ENCODE data around the gene NUP37. TPM values are rescaled to one million over a fixed set of nuclear protein-coding genes. Genes with fewer than 3 reads are reported as not detected.
"Not testable (repeated sequence)": the region's sequence is repeated elsewhere in the genome, so short reads cannot be mapped to it uniquely, and the experiment has no call there.

Gene NUP37
- total RNA-seq, 3 donors from 2014 or later: 13.7 to 25.9 (median 22.6) TPM

GRCh38 chr12:102093319-102093718 is 26.6 kb downstream of the NUP37 start:
- Histone ChIP-seq H3K4me3 (no peak overlapping the region), H3K9me3 (no peaks in the 10 kb centered on the region), H3K36me3 (ENCODE audit: low read depth) (no peaks in the 10 kb centered on the region), H3K4me1 (ENCODE audit: low read depth) (no peaks in the 10 kb centered on the region)
- intact Hi-C loops (cut with DNase I, micrococcal nuclease): no loop called here
- no peak for DNase-seq
- no peak for ATAC-seq
- no peak for TF ChIP-seq CTCF (IDR thresholded peaks at IDR 0.05)

GRCh38 chr12:102089228-102089835 is 30.6 kb downstream of the NUP37 start:
- H3K4me3 ChIP-seq; ATAC-seq; H3K9me3 ChIP-seq; DNase-seq; intact Hi-C loops (cut with DNase I, micrococcal nuclease); H3K36me3 ChIP-seq (ENCODE audit: low read depth); H3K4me1 ChIP-seq (ENCODE audit: low read depth): not testable (repeated sequence)

GRCh38 chr12:102080842-102081241 is 39.1 kb downstream of the NUP37 start:
- DNase-seq (no peak), ATAC-seq (no peak)
- Histone ChIP-seq H3K4me1 (ENCODE audit: low read depth) (no peaks in the 10 kb centered on the region), H3K9me3 (no peaks in the 10 kb centered on the region), H3K36me3 (ENCODE audit: low read depth) (no peaks in the 10 kb centered on the region), H3K4me3 (no peak overlapping the region)
- TF ChIP-seq CTCF (IDR thresholded peaks at IDR 0.05): no peak
- intact Hi-C loops (cut with DNase I, micrococcal nuclease): no loop called here

- intact Hi-C loops (cut with DNase I, micrococcal nuclease); H3K36me3 ChIP-seq (ENCODE audit: low read depth); H3K9me3 ChIP-seq; DNase-seq; H3K4me3 ChIP-seq; ATAC-seq; H3K4me1 ChIP-seq (ENCODE audit: low read depth): not testable (repeated sequence)
These were observed 47.8 kb downstream of the NUP37 start for GRCh38 chr12:102072092-102072491.

GRCh38 chr12:102069707-102070106 is 50.2 kb downstream of the NUP37 start:
- TF ChIP-seq CTCF (IDR thresholded peaks at IDR 0.05): no peak
- Histone ChIP-seq H3K9me3 (no peaks in the 10 kb centered on the region), H3K4me3 (no peak overlapping the region), H3K36me3 (ENCODE audit: low read depth) (no peaks in the 10 kb centered on the region), H3K4me1 (ENCODE audit: low read depth) (no peaks in the 10 kb centered on the region)
- DNase-seq (no peak), ATAC-seq (no peak)
- intact Hi-C loops (cut with DNase I, micrococcal nuclease): no loop called here

GRCh38 chr12:102067574-102068258 is 52.2 kb downstream of the NUP37 start:
- intact Hi-C loops (cut with DNase I, micrococcal nuclease): no loop called here
- no peak for TF ChIP-seq CTCF (IDR thresholded peaks at IDR 0.05)
- Histone ChIP-seq H3K4me1 (ENCODE audit: low read depth) (no peaks in the 10 kb centered on the region), H3K9me3 (no peaks in the 10 kb centered on the region), H3K4me3 (no peak overlapping the region), H3K36me3 (ENCODE audit: low read depth) (no peaks in the 10 kb centered on the region)
- no peak for ATAC-seq
- DNase-seq: no peak

Data from mucosa of descending colon (tissue), 3 donors.